ENCODE data around the gene KRTAP5-11. TPM values are rescaled to one million over a fixed set of nuclear protein-coding genes. Genes with fewer than 3 reads are reported as not detected.
"Not testable (repeated sequence)": the region's sequence is repeated elsewhere in the genome, so short reads cannot be mapped to it uniquely, and the experiment has no call there.

KRTAP5-11 gene

DNA sequence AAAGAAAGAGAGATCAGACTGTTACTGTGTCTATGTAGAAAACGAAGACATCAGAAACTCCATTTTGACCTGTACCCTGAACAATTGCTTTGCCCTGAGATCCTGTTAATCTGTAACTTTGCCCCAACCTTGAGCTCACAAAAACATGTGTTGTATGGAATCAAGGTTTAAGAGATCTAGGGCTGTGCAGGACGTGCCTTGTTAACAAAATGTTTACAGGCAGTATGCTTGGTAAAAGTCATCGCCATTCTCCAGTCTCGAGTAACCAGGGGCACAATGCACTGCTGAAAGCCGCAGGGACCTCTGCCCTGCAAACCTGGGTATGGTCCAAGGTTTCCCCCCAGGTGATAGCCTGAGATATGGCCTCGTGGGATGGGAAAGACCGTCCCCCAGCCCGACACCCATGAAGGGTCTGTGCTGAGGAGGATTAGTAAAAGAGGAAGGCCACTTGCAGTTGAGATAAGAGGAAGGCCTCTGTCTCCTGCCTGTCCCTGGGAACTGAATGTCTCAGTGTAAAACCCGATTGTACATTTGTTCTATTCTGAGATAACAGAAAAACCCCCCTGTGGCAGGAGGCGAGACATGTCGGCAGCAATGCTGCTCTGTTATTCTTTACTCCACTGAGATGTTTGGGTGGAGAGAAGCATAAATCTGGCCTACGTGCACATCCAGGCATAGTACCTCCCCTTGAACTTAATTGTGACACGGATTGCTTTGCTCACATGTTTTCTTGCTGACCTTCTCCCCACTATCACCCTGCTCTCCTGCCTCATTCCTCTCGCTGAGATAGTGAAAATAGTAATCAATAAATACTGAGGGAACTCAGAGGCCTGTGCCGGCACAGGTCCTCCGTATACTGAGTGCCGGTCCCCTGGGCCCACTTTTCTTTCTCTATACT lies 47.7 kb downstream of the KRTAP5-11 start:
- not testable (repeated sequence) for H3K27ac ChIP-seq (ENCODE audit: low read depth, low read length); H3K4me2 ChIP-seq (ENCODE audit: low read length)

DNA sequence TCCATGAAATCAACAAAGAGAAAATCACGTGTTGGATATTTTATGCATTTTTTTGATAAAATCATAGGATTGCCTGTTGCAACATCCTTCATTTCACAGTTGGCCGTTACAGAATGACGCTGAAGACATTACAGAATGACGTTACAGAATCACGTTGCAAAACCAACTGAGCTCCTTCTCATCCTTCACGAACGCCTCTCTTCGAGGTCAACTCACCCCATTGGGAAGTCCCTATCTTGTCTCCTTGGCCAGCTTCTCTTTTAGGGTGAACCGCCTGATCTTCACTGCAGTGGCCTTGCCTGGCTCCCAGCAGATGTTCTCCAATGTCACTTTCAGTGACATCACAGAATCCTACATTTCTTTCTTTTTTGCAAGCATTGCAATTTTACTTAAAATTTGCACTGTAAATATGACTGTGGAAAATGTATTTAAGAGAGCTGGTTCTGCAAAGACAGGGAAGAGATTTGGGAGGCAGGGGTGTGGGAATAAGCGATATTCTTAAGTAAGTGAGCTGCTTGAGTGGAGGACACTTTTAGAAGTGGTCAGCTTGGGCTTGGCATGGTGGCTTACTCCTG lies 50.6 kb downstream of the KRTAP5-11 start:
- H3K36me3 ChIP-seq (ENCODE audit: control insufficient read depth, insufficient read depth, low read length), result no peaks in the 10 kb centered on the region
- no peak overlapping the region for H2AK5ac ChIP-seq (ENCODE audit: low read length)
- no peak overlapping the region for H4K8ac ChIP-seq (ENCODE audit: low read depth, low read length)
- no peak overlapping the region for H3K56ac ChIP-seq (ENCODE audit: low read length)
- no peaks in the 10 kb centered on the region for H3K27me3 ChIP-seq (ENCODE audit: insufficient read depth, low read length, poor library complexity)
- H3K79me2 ChIP-seq (ENCODE audit: control insufficient read depth, insufficient read depth, low read length), result no peaks in the 10 kb centered on the region
- no peak overlapping the region for H3K27ac ChIP-seq (ENCODE audit: low read depth, low read length)
- no peak overlapping the region for H3K4ac ChIP-seq (ENCODE audit: low read depth, low read length)
- no peak for DNase-seq
- H3K4me2 ChIP-seq (ENCODE audit: low read length), result no peak overlapping the region
- H3K79me1 ChIP-seq (ENCODE audit: low read length), result no peaks in the 10 kb centered on the region
- H3K18ac ChIP-seq (ENCODE audit: low read length), result no peak overlapping the region
- no peak overlapping the region for H2BK5ac ChIP-seq (ENCODE audit: low read length)
- no peak overlapping the region for H2BK15ac ChIP-seq (replicated peaks; ENCODE audit: low read depth)
- no CpG with 5 or more reads among the region's 10 CpGs for WGBS (ENCODE audit: extremely low coverage, insufficient coverage, low lambda C conversion rate)
- no peak overlapping the region for H4K5ac ChIP-seq (ENCODE audit: low read length)
- no peak overlapping the region for H3K4me3 ChIP-seq (ENCODE audit: low read length)
- no peaks in the 10 kb centered on the region for H3K4me1 ChIP-seq (ENCODE audit: control insufficient read depth, low read depth, low read length)
- no peak overlapping the region for H3K9ac ChIP-seq (ENCODE audit: low read length)
- no peak overlapping the region for H3K23ac ChIP-seq (ENCODE audit: low read length)
- no peak overlapping the region for H2BK120ac ChIP-seq (ENCODE audit: low read depth, low read length)

More for the DNA sequence above, 47.7 kb downstream of the KRTAP5-11 start:
- not testable (repeated sequence) for H3K79me1 ChIP-seq (ENCODE audit: low read length); H3K4me1 ChIP-seq (ENCODE audit: control insufficient read depth, low read depth, low read length); H3K36me3 ChIP-seq (ENCODE audit: control insufficient read depth, insufficient read depth, low read length); H3K4ac ChIP-seq (ENCODE audit: low read depth, low read length); H2BK120ac ChIP-seq (ENCODE audit: low read depth, low read length); H4K5ac ChIP-seq (ENCODE audit: low read length); H3K18ac ChIP-seq (ENCODE audit: low read length); H2BK5ac ChIP-seq (ENCODE audit: low read length); H3K9ac ChIP-seq (ENCODE audit: low read length); H3K4me3 ChIP-seq (ENCODE audit: low read length); H2BK15ac ChIP-seq (replicated peaks; ENCODE audit: low read depth); H3K27me3 ChIP-seq (ENCODE audit: insufficient read depth, low read length, poor library complexity); H2AK5ac ChIP-seq (ENCODE audit: low read length); H3K56ac ChIP-seq (ENCODE audit: low read length); DNase-seq; H4K8ac ChIP-seq (ENCODE audit: low read depth, low read length); H3K23ac ChIP-seq (ENCODE audit: low read length); H3K79me2 ChIP-seq (ENCODE audit: control insufficient read depth, insufficient read depth, low read length)
- WGBS (ENCODE audit: extremely low coverage, insufficient coverage, low lambda C conversion rate), result no CpG with 5 or more reads among the region's 17 CpGs

Small RNA genes lying within 50 kb of the gene (small RNA-seq; reads per million reads assigned to genes)
- gene AP000867.1 (ENCODE audit: insufficient read depth), result not detected
- not detected for gene KRTAP5-14P (ENCODE audit: insufficient read depth)
